Esophagus muscularis mucosa (tissue), 4 donors: ENCODE measurements around the gene MICB. TPM values are rescaled to one million over a fixed set of nuclear protein-coding genes. Genes with fewer than 3 reads are reported as not detected.

Source experiments
- DNase-seq: peaks from one replicate; pipeline ENCODE4 v3.0.0-alpha.2; 2017; ENCODE audit errors: extremely low spot score
- H3K27ac ChIP-seq, 4 donors: fragments of 200-600 bp; sonication (generic); replicated peaks in 1 of 4; 1 replicate in 3 of 4; 2 replicates in 1 of 4; pipeline ENCODE4 v1.5.1; 2016 to 2019; ENCODE audit warnings: mild to moderate bottlenecking in 1 of 4
- H3K27me3 ChIP-seq, 4 donors: fragments of 200-600 bp; sonication (generic); one replicate each; pipeline versions ENCODE4 v1.5.1 to v1.6.0; 2016 to 2019
- H3K36me3 ChIP-seq, 4 donors: fragments of 200-600 bp; sonication (generic); one replicate each; pipeline ENCODE4 v1.5.1; 2016 to 2019
- H3K4me1 ChIP-seq, 4 donors: fragments of 200-600 bp; sonication (generic); one replicate each; pipeline ENCODE4 v1.5.1; 2016 to 2019
- H3K4me3 ChIP-seq, 4 donors: fragments of 200-600 bp; sonication (generic); 1 replicate in 2 of 4; 2 replicates in 2 of 4; pipeline ENCODE4 v1.5.1; 2016 to 2019; ENCODE audit warnings: mild to moderate bottlenecking in 4 of 4, moderate library complexity in 1 of 4
- H3K9me3 ChIP-seq, 4 donors: fragments of 200-600 bp; sonication (generic); 1 replicate in 3 of 4; 2 replicates in 1 of 4; pipeline ENCODE4 v1.5.1; 2016 to 2019
- EP300 ChIP-seq: sonication (generic); formaldehyde crosslinking; IDR thresholded peaks from one replicate; pipeline ENCODE4 v1.6.1; 2017; ENCODE audit warnings: antibody characterized with exemption
- POLR2A ChIP-seq: fragments of 450-650 bp; IDR thresholded peaks from one replicate; pipeline ENCODE4 v1.6.1; 2017; ENCODE audit warnings: antibody characterized with exemption, moderate library complexity, mild to moderate bottlenecking, low read depth
- POLR2AphosphoS5 ChIP-seq, 2 donors: sonication (generic); formaldehyde crosslinking; IDR thresholded peaks; one replicate each; pipeline ENCODE4 v1.6.1; 2017; ENCODE audit warnings: antibody characterized with exemption in 2 of 2
- WGBS: methylation state at CpG from one replicate; pipeline ENCODE4 v1.1.5; 2018; 5-methylcytosine and 5-hydroxymethylcytosine counted together
- intact Hi-C: fragments of 100-400 bp; cut with DNase I; formaldehyde crosslinking; loops from one replicate; pipeline ENCODE4 v1.15.1; 2023
- total RNA-seq, 4 donors: library from RNA; depleted of rRNA; stranded (reverse); fragments of >200 nt; gene quantifications; one replicate each; pipeline versions ENCODE4 v1.1.0 to v1.2.1, GENCODE V29; 2016
- TF ChIP-seq, protein P1 (sequence below), 3 experiments: fragments of 200-600 bp in 2 of 3; fragments of 450-650 bp in 1 of 3; sonication (generic) in 2 of 3; IDR thresholded peaks; one replicate each; pipeline ENCODE4 v1.5.1; 2017 to 2019; ENCODE audit warnings: antibody characterized with exemption in 3 of 3, mild to moderate bottlenecking in 2 of 3, moderate library complexity in 1 of 3

MICB gene
- total RNA-seq, 4 donors from 2014 or later = 0.46 to 2.9 (median 1.7) TPM

- Histone ChIP-seq H3K4me1 (peaks cover 37 to 61% (median 55%) of the 10 kb centered on the region in 4 donors), H3K9me3 (no peaks in the 10 kb centered on the region), H3K27ac (peak overlapping the region; percentile 86 to 98 (median 90)), H3K36me3 (peaks cover 33 to 48% (median 46%) of the 10 kb centered on the region in 4 donors), H3K27me3 (no peaks in the 10 kb centered on the region), H3K4me3 (peak overlapping the region; percentile 63 to 82 (median 72))
- TF ChIP-seq POLR2A (no peak), EP300 (no peak), POLR2AphosphoS5 (IDR thresholded peaks at IDR 0.05) (no peak)
- TF ChIP-seq, protein P1, sequence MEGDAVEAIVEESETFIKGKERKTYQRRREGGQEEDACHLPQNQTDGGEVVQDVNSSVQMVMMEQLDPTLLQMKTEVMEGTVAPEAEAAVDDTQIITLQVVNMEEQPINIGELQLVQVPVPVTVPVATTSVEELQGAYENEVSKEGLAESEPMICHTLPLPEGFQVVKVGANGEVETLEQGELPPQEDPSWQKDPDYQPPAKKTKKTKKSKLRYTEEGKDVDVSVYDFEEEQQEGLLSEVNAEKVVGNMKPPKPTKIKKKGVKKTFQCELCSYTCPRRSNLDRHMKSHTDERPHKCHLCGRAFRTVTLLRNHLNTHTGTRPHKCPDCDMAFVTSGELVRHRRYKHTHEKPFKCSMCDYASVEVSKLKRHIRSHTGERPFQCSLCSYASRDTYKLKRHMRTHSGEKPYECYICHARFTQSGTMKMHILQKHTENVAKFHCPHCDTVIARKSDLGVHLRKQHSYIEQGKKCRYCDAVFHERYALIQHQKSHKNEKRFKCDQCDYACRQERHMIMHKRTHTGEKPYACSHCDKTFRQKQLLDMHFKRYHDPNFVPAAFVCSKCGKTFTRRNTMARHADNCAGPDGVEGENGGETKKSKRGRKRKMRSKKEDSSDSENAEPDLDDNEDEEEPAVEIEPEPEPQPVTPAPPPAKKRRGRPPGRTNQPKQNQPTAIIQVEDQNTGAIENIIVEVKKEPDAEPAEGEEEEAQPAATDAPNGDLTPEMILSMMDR (IDR thresholded peaks at IDR 0.05) = no peak
- WGBS = 9% methylated on average over 4 of the region's 4 CpGs
- intact Hi-C loops = loop anchor here (5.0 kb wide), 1 partner anchor 43 kb away; the partner anchor contains the start of gene MICB
- no peak for DNase-seq
Measured at GRCh38 chr6:31540640-31541039, 42.7 kb downstream of the MICB start.

GRCh38 chr6:31541059-31541657 is 43.2 kb downstream of the MICB start:
- H3K27me3 ChIP-seq = no peaks in the 10 kb centered on the region
- peaks cover 27 to 43% (median 41%) of the 10 kb centered on the region in 4 donors for H3K36me3 ChIP-seq
- H3K4me1 ChIP-seq = peaks cover 37 to 63% (median 56%) of the 10 kb centered on the region in 4 donors
- WGBS = 0% methylated on average over 21 of the region's 21 CpGs
- peak overlapping the region; percentile 63 to 82 (median 72) for H3K4me3 ChIP-seq
- peak overlapping the region; percentile 86 to 98 (median 90) for H3K27ac ChIP-seq
- TF ChIP-seq POLR2A = no peak
- TF ChIP-seq EP300 = no peak
- no peak for TF ChIP-seq POLR2AphosphoS5 (IDR thresholded peaks at IDR 0.05)
- TF ChIP-seq, protein P1 (IDR thresholded peaks at IDR 0.05) = no peak
- intact Hi-C loops = loop anchor here (5.0 kb wide), 1 partner anchor 44 kb away; the partner anchor contains the start of gene MICB
- no peaks in the 10 kb centered on the region for H3K9me3 ChIP-seq
- DNase-seq = no peak

DNA sequence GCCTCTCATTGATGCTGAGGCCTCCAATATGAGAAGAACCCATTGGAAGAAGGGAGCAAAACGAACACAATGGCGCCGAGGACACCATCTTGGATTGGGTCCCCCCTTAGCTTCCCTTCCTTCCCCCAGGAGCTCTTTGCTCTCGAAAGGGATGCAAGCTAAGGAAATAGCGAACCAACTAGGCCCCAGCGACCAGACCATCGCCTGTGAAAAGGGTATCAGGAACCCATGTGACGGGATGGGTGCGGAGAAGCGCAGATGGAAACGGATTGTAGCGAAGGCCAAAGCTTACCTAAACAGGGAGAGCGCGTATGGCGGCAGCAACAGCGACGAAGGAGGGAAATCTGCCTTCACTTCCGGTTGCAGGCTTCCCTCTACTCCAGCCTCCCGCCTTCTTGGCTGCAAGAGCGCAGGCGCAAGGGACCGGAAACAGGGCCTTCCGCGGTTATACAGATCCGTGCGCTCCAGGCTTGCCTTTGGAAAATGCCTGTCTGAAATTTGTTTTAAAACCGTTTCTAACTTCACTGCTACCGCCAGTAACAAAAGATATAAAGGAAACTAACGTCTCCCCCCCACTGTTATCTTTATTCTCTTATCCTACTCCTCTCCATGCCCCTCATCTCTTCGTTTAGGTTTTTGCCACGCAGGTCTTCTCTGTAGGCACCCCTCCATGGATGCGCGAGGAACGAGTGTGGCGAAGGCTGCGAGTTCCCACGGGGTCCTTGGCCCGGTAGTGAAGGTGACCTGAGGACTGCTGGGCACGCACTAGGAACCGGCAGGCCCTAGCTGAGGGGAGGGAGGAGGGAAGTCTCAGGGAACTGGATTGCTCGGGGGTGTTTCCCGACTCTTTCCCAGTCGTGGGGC is 43.9 kb downstream of the MICB start, which contains the start of gene DDX39B:
Gene DDX39B, minus strand, starts transcription at position 346 of the 864 bp plus-strand sequence. CDS start 1,471 bp downstream, outside the sequence.
- Histone ChIP-seq H3K27ac (peak within 1 kb of the TSS; percentile 86 to 98 (median 90)), H3K4me1 (peaks cover 37 to 64% (median 59%) of the 10 kb centered on the region in 4 donors), H3K4me3 (peak within 1 kb of the TSS; percentile 63 to 82 (median 72)), H3K9me3 (no peaks in the 10 kb centered on the region), H3K36me3 (peaks cover 20 to 36% (median 33%) of the 10 kb centered on the region in 4 donors), H3K27me3 (no peaks in the 10 kb centered on the region)
- peak; percentile 91 to 95 for TF ChIP-seq POLR2AphosphoS5 (IDR thresholded peaks at IDR 0.05)
- TF ChIP-seq POLR2A = peak; percentile 60
- TF ChIP-seq EP300 = no peak
- TF ChIP-seq, protein P1 (IDR thresholded peaks at IDR 0.05) = no peak
- DNase-seq = peak; percentile 98
- intact Hi-C loops = loop anchor here (5.0 kb wide), 1 partner anchor 45 kb away; the partner anchor contains the start of gene MICB
- 0% methylated on average over 38 of the region's 43 CpGs for WGBS

GRCh38 chr6:31543639-31544038 is 45.7 kb downstream of the MICB start:
- 95% methylated on average over 6 of the region's 6 CpGs for WGBS
- H3K4me1 ChIP-seq = peaks cover 41 to 60% (median 53%) of the 10 kb centered on the region in 4 donors
- peak overlapping the region in 2 of 4 donors; percentile 86 to 91 for H3K27ac ChIP-seq
- DNase-seq = no peak
- H3K36me3 ChIP-seq = peaks cover 11 to 18% (median 17%) of the 10 kb centered on the region in 4 donors
- intact Hi-C loops = loop anchor here (5.0 kb wide), 1 partner anchor 46 kb away; the partner anchor contains the start of gene MICB
- H3K4me3 ChIP-seq = no peak overlapping the region
- TF ChIP-seq POLR2A = no peak
- TF ChIP-seq, protein P1 (IDR thresholded peaks at IDR 0.05) = no peak
- TF ChIP-seq POLR2AphosphoS5 (IDR thresholded peaks at IDR 0.05) = no peak
- no peak for TF ChIP-seq EP300
- no peaks in the 10 kb centered on the region for H3K27me3 ChIP-seq
- no peaks in the 10 kb centered on the region for H3K9me3 ChIP-seq
